BE2C (cell line): ENCODE data around the gene GXYLT1.
A peak's percentile ranks its signal among the peaks of the same experiment; 100 is the strongest.
"Not testable (repeated sequence)": the region's sequence is repeated elsewhere in the genome, so short reads cannot be mapped to it uniquely, and the experiment has no call there.

Source experiments
- DNase-seq: peaks from one replicate; pipeline ENCODE4 v3.0.0-alpha.2; 2020
- H3K27me3 ChIP-seq: fragments of 250-450 bp; sonication (Bioruptor Pico); 2 replicates; pipeline ENCODE4 v1.5.1; 2020; ENCODE audit warnings: mild to moderate bottlenecking
- H3K36me3 ChIP-seq: fragments of 250-450 bp; sonication (Bioruptor Pico); 2 replicates; pipeline ENCODE4 v1.5.1; 2020; ENCODE audit warnings: mild to moderate bottlenecking
- H3K4me1 ChIP-seq: fragments of 250-450 bp; sonication (Bioruptor Pico); 2 replicates; pipeline ENCODE4 v1.5.1; 2020
- H3K4me3 ChIP-seq: 2 replicates; pipeline ENCODE4 v1.5.1; 2011; ENCODE audit warnings: low read depth, low read length
- H3K9me3 ChIP-seq: fragments of 250-450 bp; sonication (Bioruptor Pico); 2 replicates; pipeline ENCODE4 v1.5.1; 2020
- TF ChIP-seq, protein P1 (sequence below): IDR thresholded peaks from 2 replicates; pipeline ENCODE4 v1.5.1; 2012; ENCODE audit warnings: mild to moderate bottlenecking, low read depth, low read length

Gene GXYLT1

DNA sequence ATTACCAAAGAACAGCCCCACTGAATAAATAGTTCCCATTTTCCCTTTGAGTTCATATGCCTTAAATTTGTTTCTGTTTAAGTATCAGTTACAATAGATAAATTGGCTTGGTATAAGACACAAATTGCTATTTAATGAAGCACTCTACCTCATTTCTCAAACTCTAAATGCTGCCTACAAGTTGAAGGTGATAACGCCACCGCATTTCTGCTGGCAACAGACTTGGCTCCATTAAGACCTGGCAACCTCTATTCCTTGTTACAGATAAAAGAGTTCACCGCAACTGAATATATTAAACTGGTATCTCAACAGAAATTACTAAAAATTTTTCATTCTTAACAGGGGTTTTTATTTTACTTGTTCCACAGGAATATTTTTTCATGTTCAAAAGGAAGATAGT lies 35.6 kb downstream of the GXYLT1 start:
- H3K27me3 ChIP-seq, result no peaks in the 10 kb centered on the region
- H3K4me3 ChIP-seq, result no peak overlapping the region
- H3K4me1 ChIP-seq, result no peaks in the 10 kb centered on the region
- TF ChIP-seq, protein P1, sequence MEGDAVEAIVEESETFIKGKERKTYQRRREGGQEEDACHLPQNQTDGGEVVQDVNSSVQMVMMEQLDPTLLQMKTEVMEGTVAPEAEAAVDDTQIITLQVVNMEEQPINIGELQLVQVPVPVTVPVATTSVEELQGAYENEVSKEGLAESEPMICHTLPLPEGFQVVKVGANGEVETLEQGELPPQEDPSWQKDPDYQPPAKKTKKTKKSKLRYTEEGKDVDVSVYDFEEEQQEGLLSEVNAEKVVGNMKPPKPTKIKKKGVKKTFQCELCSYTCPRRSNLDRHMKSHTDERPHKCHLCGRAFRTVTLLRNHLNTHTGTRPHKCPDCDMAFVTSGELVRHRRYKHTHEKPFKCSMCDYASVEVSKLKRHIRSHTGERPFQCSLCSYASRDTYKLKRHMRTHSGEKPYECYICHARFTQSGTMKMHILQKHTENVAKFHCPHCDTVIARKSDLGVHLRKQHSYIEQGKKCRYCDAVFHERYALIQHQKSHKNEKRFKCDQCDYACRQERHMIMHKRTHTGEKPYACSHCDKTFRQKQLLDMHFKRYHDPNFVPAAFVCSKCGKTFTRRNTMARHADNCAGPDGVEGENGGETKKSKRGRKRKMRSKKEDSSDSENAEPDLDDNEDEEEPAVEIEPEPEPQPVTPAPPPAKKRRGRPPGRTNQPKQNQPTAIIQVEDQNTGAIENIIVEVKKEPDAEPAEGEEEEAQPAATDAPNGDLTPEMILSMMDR, result no peak
- no peak for DNase-seq
- no peaks in the 10 kb centered on the region for H3K36me3 ChIP-seq
- H3K9me3 ChIP-seq, result no peaks in the 10 kb centered on the region; the same call in 1 of the 2 replicates

DNA sequence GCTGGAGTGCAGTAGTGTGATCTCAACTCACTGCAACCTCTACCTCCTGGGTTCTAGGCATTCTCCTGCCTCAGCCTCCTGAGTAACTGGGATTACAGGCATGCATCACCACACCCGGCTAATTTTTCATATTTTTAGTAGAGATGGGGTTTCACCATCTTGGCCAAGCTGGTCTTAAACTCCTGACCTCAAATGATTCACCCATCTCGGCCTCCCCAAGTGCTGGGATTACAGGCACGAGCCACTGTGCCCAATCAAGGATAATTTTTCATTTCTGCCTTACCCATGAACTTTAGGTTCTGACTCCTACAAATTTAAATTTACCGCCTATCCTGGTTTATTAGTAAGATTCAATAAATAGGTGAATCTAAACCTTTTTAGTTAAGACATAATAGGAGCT lies 37.9 kb downstream of the GXYLT1 start:
- not testable (repeated sequence) for H3K27me3 ChIP-seq, H3K4me1 ChIP-seq, H3K4me3 ChIP-seq, DNase-seq, H3K9me3 ChIP-seq, H3K36me3 ChIP-seq

DNA sequence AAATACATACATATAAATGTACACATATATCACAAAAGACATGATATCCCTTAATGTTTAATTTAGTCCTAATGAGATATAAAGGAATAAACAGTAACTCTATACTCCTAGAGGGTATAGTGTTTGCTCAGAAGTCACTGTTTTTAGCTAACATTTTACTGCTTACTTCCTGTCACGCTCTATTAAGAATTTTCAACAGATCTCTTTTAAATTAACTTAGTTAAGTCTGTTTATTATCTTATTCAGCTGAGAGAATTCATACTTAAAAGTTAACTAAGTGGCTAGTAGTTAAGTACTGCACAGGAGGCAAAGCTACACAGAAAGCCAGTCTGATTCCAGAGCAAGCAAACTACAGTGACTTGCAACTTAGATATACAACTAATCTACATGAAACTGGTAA lies 39.9 kb downstream of the GXYLT1 start:
- DNase-seq, result no peak
- Histone ChIP-seq H3K9me3 (no peaks in the 10 kb centered on the region), H3K4me1 (no peaks in the 10 kb centered on the region), H3K27me3 (no peaks in the 10 kb centered on the region), H3K36me3 (no peaks in the 10 kb centered on the region), H3K4me3 (no peak overlapping the region)
- TF ChIP-seq, protein P1, result no peak

DNA sequence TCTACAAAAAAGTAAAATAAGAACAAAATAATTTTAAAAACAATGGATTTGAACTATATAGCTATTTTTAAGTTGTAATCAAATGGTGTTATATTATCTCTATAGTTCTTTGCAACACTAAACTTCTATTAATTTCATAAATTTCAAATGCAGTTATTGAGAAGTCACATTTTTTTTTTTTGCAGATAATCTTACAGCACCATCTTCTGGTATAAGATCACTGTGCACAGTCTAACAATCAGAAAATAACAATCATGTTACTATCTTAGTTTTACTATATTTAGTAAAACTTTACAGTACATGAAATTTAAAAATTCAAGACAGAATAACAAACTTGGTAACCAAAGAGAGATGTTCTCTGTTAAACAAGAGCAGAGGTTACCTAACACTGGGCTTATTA lies 40.6 kb downstream of the GXYLT1 start:
- no peaks in the 10 kb centered on the region for H3K4me1 ChIP-seq
- H3K4me3 ChIP-seq, result no peak overlapping the region
- H3K9me3 ChIP-seq, result no peaks in the 10 kb centered on the region
- no peaks in the 10 kb centered on the region for H3K36me3 ChIP-seq
- DNase-seq, result no peak
- no peaks in the 10 kb centered on the region for H3K27me3 ChIP-seq
- TF ChIP-seq, protein P1, result peak; percentile 22; the same call in 1 of the 2 replicates

DNA sequence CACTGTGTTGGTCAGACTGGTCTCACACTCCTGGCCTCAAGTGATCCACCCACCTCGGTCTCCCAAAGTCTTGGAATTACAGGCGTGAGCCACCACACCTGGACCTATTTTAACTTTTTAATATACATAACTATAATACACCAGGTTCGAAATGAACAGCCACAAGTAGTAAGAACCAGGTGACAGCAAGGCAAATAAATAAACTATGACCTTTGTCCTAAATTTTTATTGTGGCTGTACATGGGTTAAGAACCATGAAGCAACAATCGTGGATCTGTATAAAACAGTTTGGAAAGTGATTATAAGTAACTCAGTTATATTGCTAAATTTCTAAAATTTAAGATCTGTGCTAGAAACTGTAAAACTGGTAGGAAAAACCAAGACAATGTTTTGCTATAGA lies 41.5 kb downstream of the GXYLT1 start:
- Histone ChIP-seq H3K4me1 (no peaks in the 10 kb centered on the region), H3K9me3 (no peaks in the 10 kb centered on the region), H3K36me3 (no peaks in the 10 kb centered on the region), H3K4me3 (no peak overlapping the region), H3K27me3 (no peaks in the 10 kb centered on the region)
- TF ChIP-seq, protein P1, result no peak
- DNase-seq, result no peak

DNA sequence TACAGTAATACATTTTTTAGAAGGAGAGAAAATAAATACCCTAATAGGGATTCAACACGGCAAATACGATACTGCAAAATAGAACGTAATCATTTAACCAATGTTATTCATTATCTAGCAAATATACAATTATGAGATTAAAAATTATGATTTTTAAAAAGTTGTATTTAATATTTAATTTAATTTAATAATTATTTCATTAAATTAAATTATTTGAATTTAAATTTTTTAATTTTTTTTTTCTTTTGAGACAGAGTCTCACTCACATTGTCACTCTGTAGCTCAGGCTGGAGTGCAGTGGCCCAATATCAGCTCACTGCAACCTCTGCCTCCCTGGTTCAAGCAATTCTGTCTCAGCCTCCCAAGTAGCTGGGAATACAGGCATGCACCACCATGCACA lies 42.0 kb downstream of the GXYLT1 start:
- no peaks in the 10 kb centered on the region for H3K4me1 ChIP-seq
- no peaks in the 10 kb centered on the region for H3K9me3 ChIP-seq
- DNase-seq, result no peak
- no peaks in the 10 kb centered on the region for H3K27me3 ChIP-seq
- H3K36me3 ChIP-seq, result no peaks in the 10 kb centered on the region
- no peak overlapping the region for H3K4me3 ChIP-seq
- TF ChIP-seq, protein P1, result no peak

DNA sequence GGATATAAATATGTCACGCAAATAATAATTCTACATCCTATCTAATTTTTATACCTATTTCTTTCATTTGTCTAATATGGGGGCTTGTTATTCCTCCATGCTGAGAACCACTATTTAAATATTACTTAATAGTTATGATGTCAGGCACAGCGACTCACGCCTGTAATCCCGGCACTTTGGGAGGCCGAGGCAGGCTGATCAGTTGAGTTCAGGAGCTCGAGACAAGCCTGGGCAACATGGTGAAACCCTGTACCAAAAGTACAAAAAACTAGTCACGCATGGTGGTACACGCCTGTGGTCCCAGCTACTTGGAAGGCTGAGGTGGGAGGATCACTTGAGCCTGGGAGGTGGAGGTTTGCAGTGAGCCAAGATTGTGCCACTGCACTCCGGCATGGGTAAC lies 45.2 kb downstream of the GXYLT1 start:
- no peak overlapping the region for H3K4me3 ChIP-seq
- DNase-seq, result no peak
- H3K27me3 ChIP-seq, result no peaks in the 10 kb centered on the region
- H3K36me3 ChIP-seq, result no peaks in the 10 kb centered on the region
- TF ChIP-seq, protein P1, result no peak
- no peaks in the 10 kb centered on the region for H3K9me3 ChIP-seq
- H3K4me1 ChIP-seq, result no peaks in the 10 kb centered on the region
